ENCODE data around the gene IKBKE.

IKBKE gene

GRCh38 chr1:206446688-206447421 is 23.4 kb upstream of the IKBKE start:
- TF ChIP-seq ZFX (IDR thresholded peaks at IDR 0.05) = no peak
- no peak for TF ChIP-seq CTCF (conservative IDR thresholded peaks at IDR 0.05)
- no peak overlapping the region for H3K27ac ChIP-seq

- H3K27ac ChIP-seq = no peak overlapping the region
- TF ChIP-seq CTCF (conservative IDR thresholded peaks at IDR 0.05) (no peak), ZFX (IDR thresholded peaks at IDR 0.05) (no peak)
Observed at GRCh38 chr1:206447422-206447765, 22.9 kb upstream of the IKBKE start.

GRCh38 chr1:206447792-206448191 is 22.5 kb upstream of the IKBKE start:
- TF ChIP-seq ZFX (IDR thresholded peaks at IDR 0.05) (no peak), CTCF (conservative IDR thresholded peaks at IDR 0.05) (no peak)
- H3K27ac ChIP-seq = no peak overlapping the region

GRCh38 chr1:206448471-206448870 is 21.8 kb upstream of the IKBKE start:
- no peak for TF ChIP-seq CTCF (conservative IDR thresholded peaks at IDR 0.05)
- TF ChIP-seq ZFX (IDR thresholded peaks at IDR 0.05) = no peak
- H3K27ac ChIP-seq = peak overlapping the region; percentile 16; the same call in 1 of the 2 replicates

GRCh38 chr1:206449565-206449964 is 20.7 kb upstream of the IKBKE start:
- no peak overlapping the region for H3K27ac ChIP-seq
- TF ChIP-seq CTCF (conservative IDR thresholded peaks at IDR 0.05) = no peak
- no peak for TF ChIP-seq ZFX (IDR thresholded peaks at IDR 0.05)

- no peak overlapping the region for H3K27ac ChIP-seq
- TF ChIP-seq CTCF (conservative IDR thresholded peaks at IDR 0.05) = no peak
- no peak for TF ChIP-seq ZFX (IDR thresholded peaks at IDR 0.05)
Observed at GRCh38 chr1:206450281-206450680, 20.0 kb upstream of the IKBKE start.

- no peak overlapping the region for H3K27ac ChIP-seq
- no peak for TF ChIP-seq CTCF (conservative IDR thresholded peaks at IDR 0.05)
- TF ChIP-seq ZFX (IDR thresholded peaks at IDR 0.05) = no peak
Observed at GRCh38 chr1:206451134-206451686, 19.1 kb upstream of the IKBKE start.
